ENCODE results near the gene ZNF365.

Gene ZNF365

DNA sequence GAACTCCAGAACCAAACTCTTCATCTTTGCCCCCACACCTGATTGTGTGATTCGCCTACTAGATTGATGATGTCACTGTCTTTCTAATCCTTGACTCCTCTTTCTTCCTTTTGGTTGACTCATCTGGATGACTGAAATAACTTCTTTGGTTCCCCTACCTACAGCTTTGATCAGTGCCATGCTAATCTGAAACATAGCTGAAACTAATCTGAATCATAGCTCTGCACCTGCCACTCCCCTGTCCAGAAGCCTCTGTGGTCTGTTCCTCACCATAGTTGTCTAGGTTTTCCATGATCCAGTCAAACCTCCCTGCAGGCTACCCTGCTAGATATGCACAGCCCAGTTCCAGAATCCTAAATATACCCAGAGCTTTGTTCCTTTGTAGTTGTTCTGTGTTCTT, 51.9 kb downstream of the ZNF365 start:
- no peak for DNase-seq

DNA sequence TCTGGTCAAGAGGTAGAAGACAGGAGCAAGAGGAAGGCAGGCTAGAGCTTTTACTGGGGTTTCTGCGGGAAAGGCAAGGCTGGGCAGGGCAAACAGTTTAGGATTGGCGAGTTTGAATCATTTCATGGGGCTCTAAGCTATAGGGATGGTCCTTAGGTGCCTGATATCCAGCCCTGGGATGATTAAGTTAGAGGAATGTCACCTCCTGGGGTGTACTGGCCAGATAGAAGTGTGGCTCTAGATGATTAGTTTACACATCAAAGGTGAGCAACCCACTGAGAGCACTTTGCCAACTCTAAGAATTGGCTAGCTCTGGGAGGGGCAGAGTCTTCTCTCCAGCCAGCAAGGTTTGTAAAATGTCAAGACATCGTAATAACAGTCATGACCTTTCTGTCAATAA, 52.4 kb downstream of the ZNF365 start:
- DNase-seq, result no peak

DNA sequence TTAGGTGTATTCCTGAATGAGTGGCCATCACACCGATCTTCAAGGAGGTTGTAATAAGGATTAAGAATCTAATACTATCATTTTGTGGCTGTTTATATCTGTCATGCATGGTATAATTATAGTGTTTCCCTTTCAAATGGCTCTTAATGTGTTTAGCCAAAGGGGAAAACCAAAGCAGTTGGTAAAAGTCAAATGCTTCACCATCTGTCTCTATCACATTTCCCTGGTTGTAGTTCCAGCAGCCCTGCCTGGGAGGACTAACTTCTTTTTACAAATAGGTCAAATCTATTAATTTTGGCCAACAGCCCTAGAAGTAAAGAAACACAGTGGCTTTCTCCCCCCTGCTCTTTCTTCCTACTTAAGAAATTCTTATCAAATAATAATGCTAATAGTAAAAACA, 56.7 kb downstream of the ZNF365 start:
- DNase-seq, result no peak

DNA sequence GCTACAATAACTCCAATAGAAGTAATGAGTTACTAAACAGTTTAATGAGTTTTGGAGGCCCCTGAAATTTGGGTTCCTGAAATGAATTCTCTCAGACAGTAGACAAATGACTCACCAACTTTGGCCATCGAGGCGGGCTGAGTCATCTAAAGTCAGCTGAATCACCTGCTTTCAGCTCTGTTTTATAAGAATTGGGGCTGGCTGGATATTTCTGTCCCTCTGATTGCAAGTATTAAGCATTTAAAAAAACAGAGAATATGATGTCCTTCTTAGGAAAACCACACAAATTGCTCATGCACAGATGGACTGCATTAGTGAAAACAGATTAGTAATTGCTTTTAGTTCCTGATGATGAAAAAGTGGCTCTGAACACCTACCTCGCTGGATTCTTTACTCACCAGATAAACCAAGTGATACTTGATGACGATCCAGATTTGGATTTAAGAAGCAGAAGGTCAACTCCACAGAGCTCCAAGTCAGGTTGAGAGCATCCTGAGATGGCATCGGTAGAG, 59.1 kb downstream of the ZNF365 start:
- DNase-seq, result no peak

DNA sequence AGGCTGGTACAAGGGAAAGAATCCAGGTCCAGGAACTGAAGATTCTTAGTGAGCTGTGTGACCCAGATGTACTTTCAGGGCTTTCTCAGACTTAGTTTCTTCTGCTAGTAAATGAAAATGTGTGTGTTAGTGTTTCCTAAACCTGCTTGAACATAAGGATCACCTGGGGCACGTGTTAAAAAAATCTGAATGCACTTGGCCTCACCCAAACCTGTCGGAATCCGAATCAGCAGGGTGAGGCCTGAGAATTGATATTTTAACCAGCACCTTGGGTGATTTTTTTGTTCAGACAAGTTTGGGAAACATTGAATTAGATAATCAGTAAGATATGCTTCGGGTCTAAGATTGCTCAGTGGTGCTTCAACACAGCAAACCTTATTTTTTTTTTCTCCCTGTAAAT, 59.7 kb downstream of the ZNF365 start:
- no peak for DNase-seq

DNA sequence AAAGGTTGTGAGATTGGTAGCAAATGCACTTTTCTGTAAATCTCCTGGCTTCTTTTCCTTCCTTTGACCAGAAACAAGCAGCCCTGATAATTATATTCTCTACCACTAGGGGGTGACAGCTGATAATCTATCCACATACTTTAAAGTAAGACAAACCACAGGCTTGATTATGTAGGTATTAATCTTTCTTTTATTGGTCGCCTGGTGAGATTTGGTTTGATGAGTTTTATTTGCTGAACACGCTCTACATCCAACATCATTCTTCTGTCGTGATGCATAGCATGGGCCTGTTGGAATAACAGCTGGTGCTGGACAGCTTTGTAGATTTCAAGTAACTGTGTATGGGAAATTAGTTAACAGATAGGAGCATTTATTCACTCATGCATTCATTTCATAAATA, 63.5 kb downstream of the ZNF365 start:
- DNase-seq, result peak; percentile 33

DNA sequence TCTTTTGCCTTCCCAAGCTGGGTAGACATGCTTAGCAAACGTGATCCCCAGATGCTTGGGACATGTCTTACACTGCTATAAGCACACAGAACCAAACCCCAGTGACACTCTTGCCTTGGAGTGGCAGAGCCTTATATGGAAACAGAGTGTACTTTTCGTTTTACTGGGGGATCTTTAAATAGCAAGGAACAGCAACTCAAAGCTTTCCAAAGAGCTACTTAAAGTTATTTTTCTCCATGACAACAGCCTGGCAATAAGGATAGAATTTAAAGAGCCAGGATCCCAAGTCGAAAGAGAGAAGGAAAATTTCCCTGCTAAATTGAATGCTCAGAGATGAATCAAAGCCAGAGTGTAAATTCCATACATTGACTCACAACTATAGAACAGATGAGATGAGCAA, 67.8 kb downstream of the ZNF365 start:
- DNase-seq, result no peak

DNA sequence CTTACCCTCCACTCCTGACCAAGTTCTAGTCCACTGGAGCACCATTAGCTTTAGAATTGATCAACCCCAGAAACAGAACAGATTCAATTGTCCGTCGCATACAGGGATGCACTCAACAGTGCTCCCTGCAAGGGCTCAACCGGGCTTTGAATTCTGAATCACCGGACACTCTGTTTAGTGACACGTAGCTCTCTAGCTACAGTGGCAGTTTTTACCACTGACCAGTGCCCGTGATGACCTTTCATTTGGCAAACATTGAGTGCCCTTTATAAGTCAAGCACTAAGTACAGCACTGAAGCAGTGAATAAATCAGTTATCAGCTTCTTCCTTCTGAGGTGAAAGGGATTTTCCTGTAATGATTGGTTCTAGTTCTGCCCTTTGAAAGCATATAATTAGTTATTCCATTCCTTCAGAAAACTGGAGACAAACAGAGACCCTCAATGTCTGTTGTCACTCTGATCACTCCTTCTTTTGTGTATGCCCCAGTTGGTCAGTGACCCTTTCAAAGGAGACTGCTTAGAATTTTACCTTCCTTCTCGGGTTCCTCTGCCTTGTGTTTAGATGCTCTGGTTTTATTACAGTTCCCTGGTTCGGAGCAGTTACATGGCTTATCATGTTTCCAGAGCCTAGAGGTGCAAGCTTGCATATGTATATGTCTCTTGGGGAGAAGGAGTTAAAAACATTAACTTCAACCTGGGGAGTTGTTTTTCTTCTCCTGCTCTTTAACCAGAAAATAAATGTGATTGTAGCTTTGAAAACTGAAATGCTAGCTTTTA, 68.9 kb downstream of the ZNF365 start:
- DNase-seq, result no peak

DNA sequence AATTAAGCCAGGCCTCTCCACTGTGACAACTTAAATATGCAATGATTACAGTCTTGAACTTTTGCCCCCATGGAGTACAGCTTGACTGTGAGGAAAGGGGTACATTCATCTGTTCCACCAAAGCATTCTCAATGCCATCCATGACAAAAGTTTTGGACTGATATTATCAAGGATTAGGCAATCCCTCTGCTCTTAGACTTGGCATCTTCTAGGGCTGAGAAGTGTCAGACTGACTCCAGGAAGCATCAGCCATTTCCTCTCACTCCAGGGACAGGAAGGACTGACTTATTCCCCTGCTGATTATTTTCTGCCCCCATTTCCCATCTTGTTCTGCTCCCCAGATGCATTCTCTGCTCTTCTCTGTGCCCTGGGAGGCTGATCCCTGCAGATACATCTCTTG, 69.7 kb downstream of the ZNF365 start:
- DNase-seq, result no peak

DNA sequence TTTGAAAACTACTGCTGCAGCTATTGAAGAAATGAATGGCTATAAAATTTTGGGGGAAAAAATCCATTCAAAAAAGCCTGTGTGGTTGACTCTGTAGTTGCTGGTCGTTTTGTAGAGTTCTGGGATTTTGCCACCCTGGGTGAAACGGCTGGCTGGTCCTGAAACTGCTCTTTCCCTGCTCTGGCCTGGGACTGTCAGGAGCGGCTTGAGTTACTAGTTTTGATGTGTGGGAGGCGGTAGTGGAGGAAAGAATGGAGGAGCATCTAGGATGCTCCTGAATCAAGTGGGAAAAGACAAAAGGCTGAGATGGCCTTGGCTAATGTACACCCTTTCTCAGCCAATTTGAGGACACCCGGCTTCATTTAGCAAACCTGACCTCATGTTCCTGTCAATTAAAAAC, 72.5 kb downstream of the ZNF365 start:
- no peak for DNase-seq

DNA sequence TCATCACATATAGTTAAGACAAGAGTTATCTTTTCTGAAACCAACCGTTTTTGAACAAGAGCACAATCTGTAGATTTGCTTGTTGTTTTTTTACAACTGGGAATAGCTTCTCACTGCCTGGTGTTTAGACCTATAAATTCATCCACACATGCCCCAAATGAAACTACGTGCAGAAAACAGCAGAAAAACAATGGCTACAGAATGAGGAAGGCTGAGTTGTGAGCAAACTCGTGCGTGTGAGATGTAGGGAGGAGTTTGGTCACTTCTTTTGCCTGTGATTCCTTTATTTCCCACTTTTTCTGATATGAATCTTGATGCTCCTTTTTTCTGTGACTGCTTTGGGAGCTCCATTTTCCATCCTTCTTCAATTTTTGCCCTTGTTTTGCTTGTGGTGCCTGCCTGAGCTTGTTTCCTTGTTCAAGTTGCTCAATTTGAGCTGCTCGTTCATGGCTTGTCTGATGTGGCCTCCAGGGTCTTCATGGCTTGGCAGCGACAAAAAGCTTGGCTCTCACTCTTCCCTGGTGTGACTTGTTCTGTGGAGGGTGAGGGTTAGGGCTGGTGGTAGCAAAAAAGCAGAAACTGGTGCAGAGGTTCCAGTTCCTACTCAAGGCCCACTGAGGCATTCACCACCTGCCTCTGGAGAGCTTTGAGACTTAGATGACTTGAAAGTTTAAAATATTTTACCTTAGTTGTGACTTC, 76.9 kb downstream of the ZNF365 start:
- no peak for DNase-seq

DNA sequence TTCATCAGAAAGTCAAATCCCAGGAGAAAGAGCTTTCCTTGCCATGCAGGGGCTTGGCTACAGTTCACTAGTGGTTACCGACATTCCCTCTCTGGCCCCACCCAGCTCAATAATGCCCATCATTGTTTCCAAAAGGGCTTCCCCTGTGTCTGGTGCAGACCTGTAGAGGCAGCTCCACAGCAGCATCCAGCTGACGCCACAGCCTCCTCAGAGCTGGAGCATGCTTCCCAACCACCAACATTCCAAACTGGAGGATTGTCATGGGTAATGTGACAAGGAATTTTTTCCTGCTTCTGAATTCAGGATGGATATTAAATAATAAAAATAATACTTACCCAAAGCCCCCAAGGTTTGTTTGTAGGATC, 77.4 kb downstream of the ZNF365 start:
- no peak for DNase-seq
